MCF 10A (cell line): Measurements from ENCODE around the gene PRSS3. TPM values are rescaled to one million over a fixed set of nuclear protein-coding genes. Genes with fewer than 3 reads are reported as not detected.

ENCODE experiments used
- BruUV-seq: library from RNA; stranded (reverse); fragments of 400-500 nt; replicated peaks from 2 replicates; lab custom pipeline; 2021; lab: Mats Ljungman, UMichigan
- CTCF ChIA-PET: fragments of 300-600 bp; sonication (Branson Sonifier 250); formaldehyde crosslinking; extraction: SDS; loops from one replicate; lab custom pipeline; 2021; ENCODE audit warnings: antibody characterized with exemption, inconsistent platforms; lab: Yijun Ruan, JAX
- POLR2A ChIA-PET: fragments of 300-600, 350-650 bp; sonication (Branson Sonifier 250); formaldehyde crosslinking; extraction: SDS; loops from one replicate; lab custom pipeline; 2020; ENCODE audit warnings: antibody characterized with exemption, inconsistent platforms; lab: Yijun Ruan, JAX
- DNase-seq: peaks from one replicate; pipeline ENCODE4 v3.0.0-alpha.2; 2018; ENCODE audit not compliant: unreplicated experiment
- H3K27ac Mint-ChIP-seq: one replicate; pipeline ENCODE4 v1.8.0; 2022; ENCODE audit warnings: mild to moderate bottlenecking, low read depth, mixed read lengths; ENCODE audit not compliant: unreplicated experiment
- H3K27me3 Mint-ChIP-seq: one replicate; pipeline ENCODE4 v1.8.0; 2022; ENCODE audit warnings: mixed read lengths; ENCODE audit not compliant: insufficient read depth, unreplicated experiment
- H3K36me3 Mint-ChIP-seq: one replicate; pipeline ENCODE4 v1.8.0; 2022; ENCODE audit warnings: mild to moderate bottlenecking, moderate library complexity, mixed read lengths; ENCODE audit not compliant: insufficient read depth, unreplicated experiment
- H3K4me1 Mint-ChIP-seq: one replicate; pipeline ENCODE4 v1.8.0; 2022; ENCODE audit warnings: mixed read lengths; ENCODE audit not compliant: insufficient read depth, unreplicated experiment
- H3K4me3 Mint-ChIP-seq: one replicate; pipeline ENCODE4 v1.8.0; 2022; ENCODE audit warnings: mild to moderate bottlenecking, moderate library complexity, mixed read lengths; ENCODE audit not compliant: unreplicated experiment
- H3K9me3 Mint-ChIP-seq: one replicate; pipeline ENCODE4 v1.8.0; 2022; ENCODE audit warnings: mixed read lengths; ENCODE audit not compliant: unreplicated experiment
- CTCF ChIP-seq: fragments of 200-600 bp; IDR thresholded peaks from one replicate; pipeline ENCODE4 v1.8.0; 2022; ENCODE audit warnings: antibody characterized with exemption, mild to moderate bottlenecking; ENCODE audit not compliant: unreplicated experiment
- intact Hi-C: fragments of 100-400 bp; cut with micrococcal nuclease; formaldehyde crosslinking; loops from 2 replicates; pipeline ENCODE4 v1.14.1; 2022
- total RNA-seq: library from RNA; stranded (reverse); gene quantifications from 2 replicates; pipeline ENCODE4 v1.2.3, GENCODE V29; 2022

PRSS3 gene
- total RNA-seq, 1 experiment from 2014 or later, result 1.4 TPM

- no peaks in the 10 kb centered on the region for H3K36me3 Mint-ChIP-seq
- no peaks in the 10 kb centered on the region for H3K27me3 Mint-ChIP-seq
- POLR2A ChIA-PET, result no interaction called here
- H3K27ac Mint-ChIP-seq, result no peak overlapping the region
- intact Hi-C loops, result no loop called here
- no peak for TF ChIP-seq CTCF
- peaks cover 29% of the 10 kb centered on the region for H3K4me1 Mint-ChIP-seq
- no TSS peak for BruUV-seq
- DNase-seq, result no peak
- H3K9me3 Mint-ChIP-seq, result peaks cover 14% of the 10 kb centered on the region
- CTCF ChIA-PET, result interaction anchor here (0.8 to 5.2 kb wide), 2 partner anchors 35 to 39 kb away, joined by 3 to 69 read pairs; no protein-coding TSS in a partner anchor
- no peak overlapping the region for H3K4me3 Mint-ChIP-seq
These were observed 18.8 kb upstream of the PRSS3 start for GRCh38 chr9:33776578-33776977.

GRCh38 chr9:33778700-33779351 lies 16.5 kb upstream of the PRSS3 start:
- no peaks in the 10 kb centered on the region for H3K36me3 Mint-ChIP-seq
- DNase-seq, result peak; percentile 79
- peak overlapping the region; percentile 62 for H3K4me3 Mint-ChIP-seq
- peaks cover 42% of the 10 kb centered on the region for H3K4me1 Mint-ChIP-seq
- POLR2A ChIA-PET, result interaction anchor here (0.6 to 2.4 kb wide), 10 partner anchors 11 to 304 kb away, joined by 3 to 26 read pairs (median 4); partner anchors contain the start of gene UBE2R2
- CTCF ChIA-PET, result interaction anchor here (0.6 to 5.2 kb wide), 34 partner anchors 9 to 454 kb away, joined by 3 to 69 read pairs (median 5); partner anchors contain the start of gene PRSS3
- BruUV-seq, result no TSS peak
- peak; percentile 60 for TF ChIP-seq CTCF
- H3K27ac Mint-ChIP-seq, result peak overlapping the region; percentile 27
- no peaks in the 10 kb centered on the region for H3K27me3 Mint-ChIP-seq
- peaks cover 14% of the 10 kb centered on the region for H3K9me3 Mint-ChIP-seq
- intact Hi-C loops, result loop anchor here (1.0 kb wide), 3 partner anchors 37 to 73 kb away; no protein-coding TSS in a partner anchor

GRCh38 chr9:33780276-33780675 lies 15.1 kb upstream of the PRSS3 start:
- CTCF ChIA-PET, result interaction anchor here (1.3 to 5.2 kb wide), 4 partner anchors 8 to 42 kb away, joined by 4 to 69 read pairs (median 10); no protein-coding TSS in a partner anchor
- Mint-ChIP-seq H3K27me3 (peaks cover 3% of the 10 kb centered on the region), H3K36me3 (no peaks in the 10 kb centered on the region), H3K27ac (peak overlapping the region; percentile 82), H3K4me3 (no peak overlapping the region), H3K4me1 (peaks cover 37% of the 10 kb centered on the region), H3K9me3 (peaks cover 14% of the 10 kb centered on the region)
- no peak for TF ChIP-seq CTCF
- POLR2A ChIA-PET, result interaction anchor here (0.6 to 2.4 kb wide), 4 partner anchors 33 to 126 kb away, joined by 3 to 14 read pairs (median 4); no protein-coding TSS in a partner anchor
- intact Hi-C loops, result loop anchor here (1.0 kb wide), 1 partner anchor 11 kb away; no protein-coding TSS in a partner anchor
- no peak for DNase-seq
- BruUV-seq, result no TSS peak

- peak overlapping the region; percentile 55 for H3K27ac Mint-ChIP-seq
- no TSS peak for BruUV-seq
- intact Hi-C loops, result no loop called here
- DNase-seq, result no peak
- POLR2A ChIA-PET, result interaction anchor here (0.5 to 0.9 kb wide), 2 partner anchors 42 to 143 kb away, joined by 3 to 4 read pairs; no protein-coding TSS in a partner anchor
- TF ChIP-seq CTCF, result no peak
- H3K4me3 Mint-ChIP-seq, result no peak overlapping the region
- peaks cover 37% of the 10 kb centered on the region for H3K4me1 Mint-ChIP-seq
- H3K27me3 Mint-ChIP-seq, result peaks cover 16% of the 10 kb centered on the region
- H3K36me3 Mint-ChIP-seq, result no peaks in the 10 kb centered on the region
- CTCF ChIA-PET, result interaction anchor here (0.6 to 0.8 kb wide), 2 partner anchors 33 to 60 kb away, joined by 3 read pairs; no protein-coding TSS in a partner anchor
- H3K9me3 Mint-ChIP-seq, result peaks cover 3% of the 10 kb centered on the region
These were observed 13.6 kb upstream of the PRSS3 start for GRCh38 chr9:33781736-33782135.
